GM12878 (cell line): ENCODE data around the gene CNR2. TPM values are rescaled to one million over a fixed set of nuclear protein-coding genes. Genes with fewer than 3 reads are reported as not detected.
A peak's percentile ranks its signal among the peaks of the same experiment; 100 is the strongest.

Source experiments
- ATAC-seq: fragments of 200-7000 bp; cut with Tn5 transposase; 3 replicates; pipeline ENCODE4 v1.9.1; 2020; ENCODE audit warnings: mild to moderate bottlenecking, moderate library complexity
- BruUV-seq: library from RNA; stranded (reverse); fragments of 400-500 nt; replicated peaks from 2 replicates; lab custom pipeline; 2021; lab: Mats Ljungman, UMichigan
- CTCF ChIA-PET: fragments of 300-600 bp; sonication (Branson Sonifier 250); formaldehyde crosslinking; extraction: SDS; loops from one replicate; lab custom pipeline; 2021; ENCODE audit warnings: inconsistent platforms; lab: Yijun Ruan, JAX
- POLR2A ChIA-PET: fragments of 350-600 bp; formaldehyde crosslinking; extraction: SDS; loops from one replicate; lab custom pipeline; 2021; ENCODE audit warnings: inconsistent platforms; lab: Charles Lee
- RAD21 ChIA-PET: fragments of 300-600 bp; sonication (Branson Sonifier 250); formaldehyde crosslinking; loops from one replicate; lab custom pipeline; 2023; ENCODE audit warnings: antibody characterized with exemption; ENCODE audit not compliant: unreplicated experiment; lab: Charles Lee
- SMC1A ChIA-PET: fragments of 300-600 bp; sonication (Branson Sonifier 250); formaldehyde crosslinking; loops from one replicate; lab custom pipeline; 2023; ENCODE audit not compliant: unreplicated experiment, uncharacterized antibody; lab: Charles Lee
- DNase-seq: peaks from one replicate; pipeline ENCODE4 v3.0.0-alpha.2; 2011; ENCODE audit warnings: low read depth, low spot score
- FAIRE-seq: peaks from 3 replicates; lab custom pipeline; 2011; peaks lifted over from hg19 to GRCh38; lab: Jason Lieb, UNC
- H2AFZ ChIP-seq: 2 replicates; pipeline ENCODE4 v1.6.0; 2011; ENCODE audit warnings: low read depth, low read length, control low read depth; ENCODE audit not compliant: control insufficient read depth
- H3K27ac ChIP-seq: 2 replicates; pipeline ENCODE4 v1.5.1; 2011; ENCODE audit warnings: control low read depth; ENCODE audit not compliant: control insufficient read depth, insufficient read depth
- H3K27me3 ChIP-seq, 2 experiments: replicated peaks in 1 of 2; 2 replicates each; pipeline versions ENCODE4 v1.6.0 to v1.6.1; 2011; ENCODE audit warnings: low read length in 1 of 2; ENCODE audit not compliant: control insufficient read depth in 2 of 2, insufficient read depth in 2 of 2
- H3K36me3 ChIP-seq, 2 experiments: 2 replicates each; pipeline ENCODE4 v1.5.1; 2011; ENCODE audit warnings: low read length in 1 of 2; ENCODE audit not compliant: control insufficient read depth in 2 of 2, insufficient read depth in 2 of 2
- H3K4me1 ChIP-seq: 2 replicates; pipeline ENCODE4 v1.6.1; 2011; ENCODE audit warnings: mild to moderate bottlenecking, low read length, moderate library complexity, mixed read lengths; ENCODE audit not compliant: control insufficient read depth, insufficient read depth
- H3K4me2 ChIP-seq: 2 replicates; pipeline ENCODE4 v1.6.0; 2011; ENCODE audit warnings: control low read depth; ENCODE audit not compliant: control insufficient read depth, insufficient read depth
- H3K4me3 ChIP-seq: fragments of 200-600 bp; sonication (generic); 2 replicates; pipeline ENCODE4 v1.5.1; 2016
- H3K79me2 ChIP-seq: 2 replicates; pipeline ENCODE4 v1.6.0; 2011; ENCODE audit warnings: low read length; ENCODE audit not compliant: control insufficient read depth, insufficient read depth
- H3K9ac ChIP-seq: 2 replicates; pipeline ENCODE4 v1.8.0; 2011; ENCODE audit warnings: low read length, control low read depth, mixed read lengths; ENCODE audit not compliant: control insufficient read depth, insufficient read depth
- H3K9me3 ChIP-seq: replicated peaks from 3 replicates; pipeline ENCODE4 v1.5.1; 2011; ENCODE audit warnings: mild to moderate bottlenecking, low read length; ENCODE audit not compliant: control insufficient read depth, insufficient read depth
- H4K20me1 ChIP-seq: 2 replicates; pipeline ENCODE4 v1.6.0; 2011; ENCODE audit not compliant: control insufficient read depth, insufficient read depth
- BHLHE40 ChIP-seq, 2 experiments: fragments of 450-650 bp in 1 of 2; IDR thresholded peaks; 2 replicates each; pipeline ENCODE4 v1.6.1; 2011 to 2017; ENCODE audit warnings: low read depth in 2 of 2, borderline replicate concordance in 1 of 2, improper control_type of control experiment in 1 of 2, low read length in 1 of 2, mild to moderate bottlenecking in 1 of 2
- CBFB ChIP-seq: IDR thresholded peaks from 2 replicates; pipeline ENCODE4 v1.6.1; 2016; ENCODE audit warnings: antibody characterized with exemption, low read depth
- CTCF ChIP-seq, 3 experiments: IDR thresholded peaks in 2 of 3; conservative IDR thresholded peaks in 1 of 3; 2 replicates each; pipeline ENCODE4 v1.5.1; 2011; ENCODE audit warnings: low read depth in 3 of 3, low read length in 3 of 3, mild to moderate bottlenecking in 3 of 3, control low read depth in 2 of 3, moderate library complexity in 2 of 3, inconsistent platforms in 1 of 3, mixed read lengths in 1 of 3; ENCODE audit not compliant: control insufficient read depth in 2 of 3, insufficient read depth in 1 of 3; ENCODE audit errors: extremely low read depth in 1 of 3
- DPF2 ChIP-seq: fragments of 450-650 bp; IDR thresholded peaks from 2 replicates; pipeline ENCODE4 v1.6.1; 2017; ENCODE audit warnings: mild to moderate bottlenecking
- EED ChIP-seq: sonication (generic); IDR thresholded peaks from 2 replicates; pipeline ENCODE4 v1.6.1; 2016; ENCODE audit warnings: antibody characterized with exemption, low read depth
- GABPA ChIP-seq: IDR thresholded peaks from 2 replicates; pipeline ENCODE4 v1.6.1; 2014; ENCODE audit warnings: antibody characterized with exemption, low read depth, mild to moderate bottlenecking, inconsistent platforms
- KLF5 ChIP-seq: fragments of 450-650 bp; IDR thresholded peaks from 2 replicates; pipeline ENCODE4 v1.6.1; 2014; ENCODE audit warnings: mild to moderate bottlenecking; ENCODE audit not compliant: partially characterized antibody
- MEF2A ChIP-seq: IDR thresholded peaks from 2 replicates; pipeline ENCODE4 v1.6.1; 2011; ENCODE audit warnings: low read depth, mild to moderate bottlenecking, low read length, moderate library complexity; ENCODE audit not compliant: insufficient read depth
- PAX5 ChIP-seq: IDR thresholded peaks from 2 replicates; pipeline ENCODE4 v1.6.1; 2011; ENCODE audit warnings: low read depth, low read length, borderline replicate concordance
- PAX8 ChIP-seq: fragments of 450-650 bp; IDR thresholded peaks from 2 replicates; pipeline ENCODE4 v1.6.1; 2017; ENCODE audit warnings: mild to moderate bottlenecking, moderate library complexity
- SIX5 ChIP-seq: IDR thresholded peaks from 2 replicates; pipeline ENCODE4 v1.6.1; 2011; ENCODE audit warnings: mild to moderate bottlenecking, low read depth, low read length, moderate library complexity; ENCODE audit not compliant: severe bottlenecking
- SMARCA5 ChIP-seq: fragments of 450-650 bp; IDR thresholded peaks from 2 replicates; pipeline ENCODE4 v1.6.1; 2017; ENCODE audit warnings: mild to moderate bottlenecking
- SPI1 ChIP-seq: IDR thresholded peaks from 2 replicates; pipeline ENCODE4 v1.6.1; 2011; ENCODE audit warnings: low read depth, mild to moderate bottlenecking, low read length, moderate library complexity, borderline replicate concordance; ENCODE audit not compliant: insufficient read depth
- SREBF1 ChIP-seq: IDR thresholded peaks from 2 replicates; pipeline ENCODE4 v1.6.1; 2012; ENCODE audit warnings: mild to moderate bottlenecking, low read length
- TARDBP ChIP-seq: IDR thresholded peaks from 2 replicates; pipeline ENCODE4 v1.6.1; 2016; ENCODE audit warnings: borderline replicate concordance
- YBX1 ChIP-seq: fragments of 450-650 bp; IDR thresholded peaks from 2 replicates; pipeline ENCODE4 v1.6.1; 2016; ENCODE audit warnings: antibody characterized with exemption
- YY1 ChIP-seq: IDR thresholded peaks from 2 replicates; pipeline ENCODE4 v1.6.1; 2011; ENCODE audit warnings: low read depth, mild to moderate bottlenecking, low read length
- ZBED1 ChIP-seq: IDR thresholded peaks from 2 replicates; pipeline ENCODE4 v1.6.1; 2016; ENCODE audit warnings: borderline replicate concordance
- WGBS: methylation state at CpG from one replicate; pipeline ENCODE4 v1.1.6; 2016; ENCODE audit warnings: low lambda C conversion rate; ENCODE audit not compliant: insufficient replicate concordance, insufficient coverage; ENCODE audit errors: missing lambda C conversion rate; 5-methylcytosine and 5-hydroxymethylcytosine counted together
- in situ Hi-C: fragments of 300-500 bp; cut with MboI; formaldehyde crosslinking; loops from 9 replicates; pipeline ENCODE4 v1.14.3; 2018; ENCODE audit warnings: mixed read lengths
- intact Hi-C: fragments of 100-400 bp; cut with micrococcal nuclease; formaldehyde crosslinking; loops from one replicate; pipeline ENCODE4 v1.14.2; 2022; ENCODE audit not compliant: unreplicated experiment
- polyA plus RNA-seq, 11 experiments: library from polyadenylated mRNA; depleted of rRNA in 4 of 11; unstranded in 6 of 11; stranded (reverse) in 5 of 11; fragments of >200 nt; fragmentation: Nextera tagmentation in 4 of 11; fragmentation: Illumina TruSeq in 1 of 11; extraction: Ambion mirVana in 4 of 11; extraction: Trizol in 1 of 11; gene quantifications; 1 replicate in 1 of 11; 2 replicates in 10 of 11; pipeline versions ENCODE4 v1.2.1 to v1.2.3, GENCODE V29; 2011 to 2016; ENCODE audit warnings: inconsistent platforms in 2 of 11, missing spikeins in 2 of 11, low read depth in 1 of 11
- total RNA-seq, 4 experiments: library from RNA; depleted of rRNA in 3 of 4; stranded (reverse); fragments of >200 nt in 3 of 4; fragmentation: Illumina TruSeq in 1 of 4; extraction: Trizol in 1 of 4; gene quantifications; 2 replicates each; pipeline versions ENCODE4 v1.2.1 to v1.2.3, GENCODE V29; 2013 to 2021

Gene CNR2
- total and polyA plus RNA-seq, 10 of the 15 experiments (the other 5 are each of a cell fraction or from before 2014, with no cell fraction given) = 0.46 to 19.8 (median 12.2) TPM

- no peak for TF ChIP-seq PAX8
- TF ChIP-seq KLF5 = no peak
- TF ChIP-seq GABPA = no peak
- no peak for TF ChIP-seq YBX1
- no peak for TF ChIP-seq DPF2
- no peak for TF ChIP-seq ZBED1
Observed at GRCh38 chr1:23922321-23922943, 9.3 kb upstream of the CNR2 start (continued).

- peaks cover 31% of the 10 kb centered on the region for H3K4me1 ChIP-seq
- H4K20me1 ChIP-seq = no peaks in the 10 kb centered on the region
- POLR2A ChIA-PET = interaction anchor here (0.5 to 2.5 kb wide), 10 partner anchors 11 to 145 kb away, joined by 3 to 14 read pairs (median 4); partner anchors contain the start of genes HMGCL and PITHD1
- ATAC-seq (peak; percentile 90), DNase-seq (peak; percentile 53), FAIRE-seq (peak; percentile 88)
- SMC1A ChIA-PET = interaction anchor here (0.6 to 4.4 kb wide), 32 partner anchors 9 to 279 kb away, joined by 3 to 117 read pairs (median 6); partner anchors contain the start of genes FUCA1, HMGCL, PITHD1 and PNRC2
- H3K79me2 ChIP-seq = peaks cover 21% of the 10 kb centered on the region
- no peaks in the 10 kb centered on the region for H3K27me3 ChIP-seq
- intact Hi-C loops = loop anchor here (1.0 to 2.0 kb wide), 3 partner anchors 48 to 144 kb away; partner anchors contain the start of gene FUCA1
- peak overlapping the region; percentile 71 for H3K27ac ChIP-seq
- H3K9ac ChIP-seq = peak overlapping the region; percentile 46
- peak overlapping the region; percentile 73 for H3K4me2 ChIP-seq
- H3K9me3 ChIP-seq = no peaks in the 10 kb centered on the region
- H3K36me3 ChIP-seq = no peaks in the 10 kb centered on the region
- 0% methylated on average over 12 of the region's 12 CpGs for WGBS
- H3K4me3 ChIP-seq = no peak overlapping the region
- BruUV-seq = no TSS peak
- CTCF ChIA-PET = interaction anchor here (0.5 to 4.2 kb wide), 57 partner anchors 10 to 371 kb away, joined by 3 to 220 read pairs (median 5); partner anchors contain the start of genes FUCA1, HMGCL, PITHD1 and RPL11
- in situ Hi-C loops = loop anchor here (5.0 kb wide), 2 partner anchors 109 to 144 kb away; no protein-coding TSS in a partner anchor
- RAD21 ChIA-PET = interaction anchor here (0.6 to 3.8 kb wide), 39 partner anchors 9 to 371 kb away, joined by 3 to 175 read pairs (median 4); partner anchors contain the start of genes FUCA1, GALE, HMGCL and PITHD1
- peak overlapping the region; percentile 78 for H2AFZ ChIP-seq
- TF ChIP-seq CBFB = peak; percentile 45; the same call in 1 of the 2 replicates
- TF ChIP-seq SREBF1 = no peak
- peak; percentile 54; the same call in 1 of the 2 replicates for TF ChIP-seq SMARCA5
- TF ChIP-seq EED = peak; percentile 74; the same call in 1 of the 2 replicates
- TF ChIP-seq SPI1 = peak; percentile 83
- TF ChIP-seq TARDBP = no peak
- TF ChIP-seq YY1 = peak; percentile 57; the same call in 1 of the 2 replicates
- 0 out of 2 replicates have a peak, but pooled peaks have one; percentile 14 for TF ChIP-seq MEF2A
- no peak for TF ChIP-seq KLF5
- TF ChIP-seq PAX5 = 0 out of 2 replicates have a peak, but pooled peaks have one; percentile 24
- TF ChIP-seq CTCF (IDR thresholded peaks at IDR 0.05 in 2 of 3, conservative IDR thresholded peaks at IDR 0.05 in 1 of 3; ENCODE audit: control insufficient read depth in 2 of 3, extremely low read depth in 1 of 3, insufficient read depth in 1 of 3, low read depth in 3 of 3, low read length in 3 of 3) = peak; percentile 86 to 94 (median 88)
- TF ChIP-seq BHLHE40 (IDR thresholded peaks at IDR 0.05; ENCODE audit: borderline replicate concordance in 1 of 2, low read depth in 2 of 2, low read length in 1 of 2) = peak; percentile 30 to 51; a peak in 1 of 4 replicates
- TF ChIP-seq SIX5 = no peak
Observed at GRCh38 chr1:23916209-23917131, 3.3 kb upstream of the CNR2 start.
